Kidney epithelial cell (primary cell): ENCODE data around the gene WNT9B. TPM values are rescaled to one million over a fixed set of nuclear protein-coding genes. Genes with fewer than 3 reads are reported as not detected.

ENCODE experiments used
- DNase-seq: peaks from one replicate; pipeline ENCODE4 v3.0.0-alpha.2; 2010; ENCODE audit warnings: low read depth
- H3K27me3 ChIP-seq: 2 replicates; pipeline ENCODE4 v1.6.0; 2011; ENCODE audit warnings: low read length; ENCODE audit not compliant: control insufficient read depth, insufficient read depth
- H3K36me3 ChIP-seq: 2 replicates; pipeline ENCODE4 v1.5.1; 2011; ENCODE audit warnings: low read length; ENCODE audit not compliant: control insufficient read depth, insufficient read depth
- H3K4me3 ChIP-seq: 2 replicates; pipeline ENCODE4 v1.5.1; 2011; ENCODE audit warnings: low read depth, mild to moderate bottlenecking, control low read depth, low read length
- CTCF ChIP-seq: IDR thresholded peaks from 2 replicates; pipeline ENCODE4 v1.5.1; 2011; ENCODE audit warnings: mild to moderate bottlenecking, moderate library complexity, low read length, control low read depth, inconsistent platforms; ENCODE audit not compliant: insufficient read depth, poor library complexity, severe bottlenecking
- total RNA-seq: library from RNA; depleted of rRNA; stranded (reverse); fragments of >200 nt; gene quantifications from 2 replicates; pipeline ENCODE4 v1.2.3, GENCODE V29; 2015

Gene WNT9B
- total RNA-seq, 1 donor from 2014 or later = not detected

- no peak for TF ChIP-seq CTCF
- peak; percentile 37 for DNase-seq
- Histone ChIP-seq H3K27me3 (peaks cover 21% of the 10 kb centered on the region), H3K36me3 (no peaks in the 10 kb centered on the region), H3K4me3 (no peak overlapping the region)
Observed at GRCh38 chr17:46811978-46812583, 39.3 kb upstream of the WNT9B start.

- no peak for TF ChIP-seq CTCF
- Histone ChIP-seq H3K4me3 (no peak overlapping the region), H3K36me3 (no peaks in the 10 kb centered on the region), H3K27me3 (peaks cover 27% of the 10 kb centered on the region)
- no peak for DNase-seq
Observed at GRCh38 chr17:46812624-46813318, 38.6 kb upstream of the WNT9B start.

GRCh38 chr17:46813920-46814319 lies 37.5 kb upstream of the WNT9B start:
- Histone ChIP-seq H3K27me3 (peaks cover 37% of the 10 kb centered on the region), H3K4me3 (no peak overlapping the region), H3K36me3 (no peaks in the 10 kb centered on the region)
- TF ChIP-seq CTCF = no peak
- no peak for DNase-seq

- no peaks in the 10 kb centered on the region for H3K36me3 ChIP-seq
- no peak for TF ChIP-seq CTCF
- H3K4me3 ChIP-seq = no peak overlapping the region
- peaks cover 42% of the 10 kb centered on the region for H3K27me3 ChIP-seq
- no peak for DNase-seq
Observed at GRCh38 chr17:46814446-46814845, 36.9 kb upstream of the WNT9B start.

- Histone ChIP-seq H3K36me3 (no peaks in the 10 kb centered on the region), H3K4me3 (no peak overlapping the region), H3K27me3 (peaks cover 55% of the 10 kb centered on the region)
- no peak for TF ChIP-seq CTCF
- no peak for DNase-seq
Observed at GRCh38 chr17:46815474-46816353, 35.7 kb upstream of the WNT9B start.
